Muscle layer of colon (tissue), 2 donors: ENCODE data around the gene IL10RA.

Experiments used
- H3K27ac ChIP-seq: one replicate; pipeline ENCODE4 v1.7.0; 2013; ENCODE audit warnings: low read depth, mild to moderate bottlenecking, low read length, moderate library complexity
- H3K27me3 ChIP-seq, 2 donors: one replicate each; pipeline ENCODE4 v1.7.0; 2013; ENCODE audit warnings: low read length in 2 of 2, mild to moderate bottlenecking in 2 of 2; ENCODE audit not compliant: insufficient read depth in 2 of 2, control insufficient read depth in 1 of 2
- H3K36me3 ChIP-seq: one replicate; pipeline ENCODE4 v1.7.0; 2013; ENCODE audit warnings: mild to moderate bottlenecking, low read length; ENCODE audit not compliant: insufficient read depth
- H3K4me1 ChIP-seq: one replicate; pipeline ENCODE4 v1.7.0; 2013; ENCODE audit warnings: mild to moderate bottlenecking, low read length; ENCODE audit not compliant: insufficient read depth
- H3K4me3 ChIP-seq, 2 donors: one replicate each; pipeline ENCODE4 v1.7.0; 2013; ENCODE audit warnings: low read length in 2 of 2, low read depth in 1 of 2, mild to moderate bottlenecking in 1 of 2, moderate library complexity in 1 of 2
- H3K9ac ChIP-seq: one replicate; pipeline ENCODE4 v1.7.0; 2013; ENCODE audit warnings: low read length
- H3K9me3 ChIP-seq: one replicate; pipeline ENCODE4 v1.7.0; 2013; ENCODE audit warnings: mild to moderate bottlenecking, low read length
- donor health status: abdominal sarcoma.
- donor health status: Adenocarcinoma of cecum.

Gene IL10RA

GRCh38 chr11:117996058-117996457 is 9.9 kb downstream of the IL10RA start:
- Histone ChIP-seq H3K4me3 (no peak overlapping the region), H3K27ac (no peak overlapping the region), H3K9me3 (no peaks in the 10 kb centered on the region), H3K4me1 (no peaks in the 10 kb centered on the region), H3K9ac (no peak overlapping the region), H3K36me3 (no peaks in the 10 kb centered on the region), H3K27me3 (no peaks in the 10 kb centered on the region)

GRCh38 chr11:117997406-117997805 is 11.2 kb downstream of the IL10RA start:
- H3K4me1 ChIP-seq = no peaks in the 10 kb centered on the region
- no peaks in the 10 kb centered on the region for H3K9me3 ChIP-seq
- no peak overlapping the region for H3K4me3 ChIP-seq
- H3K27ac ChIP-seq = no peak overlapping the region
- H3K9ac ChIP-seq = no peak overlapping the region
- H3K27me3 ChIP-seq = no peaks in the 10 kb centered on the region
- no peaks in the 10 kb centered on the region for H3K36me3 ChIP-seq

GRCh38 chr11:117997823-117998579 is 11.8 kb downstream of the IL10RA start:
- H3K27ac ChIP-seq = no peak overlapping the region
- H3K9me3 ChIP-seq = no peaks in the 10 kb centered on the region
- H3K4me3 ChIP-seq = no peak overlapping the region
- no peaks in the 10 kb centered on the region for H3K36me3 ChIP-seq
- H3K9ac ChIP-seq = no peak overlapping the region
- H3K4me1 ChIP-seq = no peaks in the 10 kb centered on the region
- H3K27me3 ChIP-seq = no peaks in the 10 kb centered on the region

- H3K9ac ChIP-seq = no peak overlapping the region
Observed at GRCh38 chr11:117998664-117999353, 12.6 kb downstream of the IL10RA start.

DNA sequence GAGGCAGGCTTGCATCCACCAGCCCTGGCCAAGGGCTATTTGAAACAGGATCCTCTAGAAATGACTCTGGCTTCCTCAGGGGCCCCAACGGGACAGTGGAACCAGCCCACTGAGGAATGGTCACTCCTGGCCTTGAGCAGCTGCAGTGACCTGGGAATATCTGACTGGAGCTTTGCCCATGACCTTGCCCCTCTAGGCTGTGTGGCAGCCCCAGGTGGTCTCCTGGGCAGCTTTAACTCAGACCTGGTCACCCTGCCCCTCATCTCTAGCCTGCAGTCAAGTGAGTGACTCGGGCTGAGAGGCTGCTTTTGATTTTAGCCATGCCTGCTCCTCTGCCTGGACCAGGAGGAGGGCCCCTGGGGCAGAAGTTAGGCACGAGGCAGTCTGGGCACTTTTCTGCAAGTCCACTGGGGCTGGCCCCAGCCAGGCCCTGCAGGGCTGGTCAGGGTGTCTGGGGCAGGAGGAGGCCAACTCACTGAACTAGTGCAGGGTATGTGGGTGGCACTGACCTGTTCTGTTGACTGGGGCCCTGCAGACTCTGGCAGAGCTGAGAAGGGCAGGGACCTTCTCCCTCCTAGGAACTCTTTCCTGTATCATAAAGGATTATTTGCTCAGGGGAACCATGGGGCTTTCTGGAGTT is 13.3 kb downstream of the IL10RA start:
- no peaks in the 10 kb centered on the region for H3K27me3 ChIP-seq
- no peak overlapping the region for H3K27ac ChIP-seq
- no peak overlapping the region for H3K4me3 ChIP-seq
- H3K9me3 ChIP-seq = peaks cover 5% of the 10 kb centered on the region
- H3K4me1 ChIP-seq = no peaks in the 10 kb centered on the region
- no peaks in the 10 kb centered on the region for H3K36me3 ChIP-seq
- no peak overlapping the region for H3K9ac ChIP-seq

More at GRCh38 chr11:117998664-117999353, 12.6 kb downstream of the IL10RA start:
- Histone ChIP-seq H3K4me1 (no peaks in the 10 kb centered on the region), H3K27me3 (no peaks in the 10 kb centered on the region), H3K36me3 (no peaks in the 10 kb centered on the region), H3K9me3 (peaks cover under 1% of the 10 kb centered on the region), H3K4me3 (no peak overlapping the region), H3K27ac (no peak overlapping the region)

GRCh38 chr11:118000067-118000849 is 14.1 kb downstream of the IL10RA start:
- H3K36me3 ChIP-seq = no peaks in the 10 kb centered on the region
- no peaks in the 10 kb centered on the region for H3K27me3 ChIP-seq
- no peak overlapping the region for H3K9ac ChIP-seq
- H3K9me3 ChIP-seq = peaks cover 5% of the 10 kb centered on the region
- H3K4me3 ChIP-seq = no peak overlapping the region
- H3K4me1 ChIP-seq = no peaks in the 10 kb centered on the region
- H3K27ac ChIP-seq = no peak overlapping the region

DNA sequence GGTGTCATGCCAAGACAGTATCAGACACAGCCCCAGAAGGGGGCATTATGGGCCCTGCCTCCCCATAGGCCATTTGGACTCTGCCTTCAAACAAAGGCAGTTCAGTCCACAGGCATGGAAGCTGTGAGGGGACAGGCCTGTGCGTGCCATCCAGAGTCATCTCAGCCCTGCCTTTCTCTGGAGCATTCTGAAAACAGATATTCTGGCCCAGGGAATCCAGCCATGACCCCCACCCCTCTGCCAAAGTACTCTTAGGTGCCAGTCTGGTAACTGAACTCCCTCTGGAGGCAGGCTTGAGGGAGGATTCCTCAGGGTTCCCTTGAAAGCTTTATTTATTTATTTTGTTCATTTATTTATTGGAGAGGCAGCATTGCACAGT is 14.6 kb downstream of the IL10RA start:
- no peaks in the 10 kb centered on the region for H3K4me1 ChIP-seq

DNA sequence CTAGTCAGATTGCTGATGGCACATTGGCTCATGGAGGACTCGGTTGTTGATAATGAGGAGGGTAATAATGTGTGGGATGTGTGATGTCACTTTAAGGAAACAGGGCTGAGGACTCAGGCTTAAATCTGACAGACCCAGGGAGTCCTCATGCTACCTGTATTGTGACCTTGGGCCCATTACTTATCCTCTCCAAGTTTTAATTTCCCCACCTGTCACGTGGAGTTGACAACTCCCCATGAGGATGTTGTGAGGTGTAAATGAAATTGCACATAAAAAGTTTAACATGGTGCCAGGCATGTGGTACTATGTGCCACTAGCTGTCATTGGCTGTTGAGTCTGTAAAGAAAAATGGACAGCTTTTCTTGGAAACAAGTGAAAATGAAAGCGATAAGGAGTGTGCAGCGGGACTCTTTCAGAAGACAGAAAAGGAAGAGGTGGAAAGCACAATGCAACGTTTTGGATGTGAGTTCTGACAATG is 15.3 kb downstream of the IL10RA start:
- Histone ChIP-seq H3K27ac (no peak overlapping the region), H3K27me3 (no peaks in the 10 kb centered on the region), H3K36me3 (no peaks in the 10 kb centered on the region), H3K9ac (no peak overlapping the region), H3K9me3 (peaks cover 5% of the 10 kb centered on the region), H3K4me3 (no peak overlapping the region), H3K4me1 (no peaks in the 10 kb centered on the region)

More for the DNA sequence above, 14.6 kb downstream of the IL10RA start:
- Histone ChIP-seq H3K36me3 (no peaks in the 10 kb centered on the region), H3K27ac (no peak overlapping the region), H3K9me3 (peaks cover 5% of the 10 kb centered on the region), H3K4me3 (no peak overlapping the region), H3K9ac (no peak overlapping the region), H3K27me3 (no peaks in the 10 kb centered on the region)

- no peaks in the 10 kb centered on the region for H3K36me3 ChIP-seq
- no peak overlapping the region for H3K9ac ChIP-seq
- no peak overlapping the region for H3K27ac ChIP-seq
- H3K4me1 ChIP-seq = no peaks in the 10 kb centered on the region
- peaks cover 5% of the 10 kb centered on the region for H3K9me3 ChIP-seq
- no peaks in the 10 kb centered on the region for H3K27me3 ChIP-seq
- H3K4me3 ChIP-seq = no peak overlapping the region
Observed at GRCh38 chr11:118002010-118002540, 15.9 kb downstream of the IL10RA start.

DNA sequence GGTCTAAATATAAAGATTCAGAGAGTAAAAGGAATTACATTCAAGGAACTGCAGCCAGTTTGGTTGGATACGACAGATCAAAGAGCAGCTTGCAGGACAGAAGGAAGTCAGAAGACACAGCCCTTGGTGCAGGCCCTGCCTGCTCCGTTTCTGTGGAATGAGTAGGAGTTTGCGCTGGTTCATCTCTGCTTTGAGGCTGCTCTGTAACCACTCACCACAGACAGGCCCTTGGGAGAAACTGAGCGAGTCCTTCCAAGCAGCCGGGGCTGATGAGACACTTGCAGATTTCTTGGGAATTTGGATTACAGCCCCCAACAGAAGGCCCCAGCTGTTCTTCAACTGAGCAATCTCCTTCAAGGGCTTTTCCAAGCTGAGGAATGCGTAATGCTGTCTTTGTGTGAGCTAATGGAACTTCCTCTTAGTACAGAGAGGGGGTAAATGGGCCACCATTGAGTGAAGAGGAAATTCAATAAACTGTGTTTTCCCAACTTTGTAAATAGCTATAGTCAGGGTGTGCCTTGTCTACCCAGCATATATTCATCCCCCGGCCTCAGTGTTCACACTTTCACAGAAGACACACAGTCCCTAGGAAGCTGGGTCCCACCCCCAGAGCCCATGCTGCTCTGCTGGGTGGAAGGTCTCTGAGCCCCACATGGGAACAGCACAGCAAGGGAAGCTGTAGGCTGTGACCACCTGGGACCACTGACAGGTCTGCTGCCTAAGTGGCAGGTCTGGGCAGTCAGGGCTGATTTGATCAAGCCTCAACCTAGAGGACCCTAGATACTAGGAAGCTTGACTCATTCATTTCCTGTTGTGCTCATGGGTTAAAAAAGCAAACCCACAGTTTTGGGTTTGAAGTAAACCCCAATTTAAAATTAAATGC is 16.6 kb downstream of the IL10RA start:
- no peaks in the 10 kb centered on the region for H3K4me1 ChIP-seq
- H3K27ac ChIP-seq = no peak overlapping the region

More for the DNA sequence above, 16.6 kb downstream of the IL10RA start:
- H3K27me3 ChIP-seq = no peaks in the 10 kb centered on the region
- H3K36me3 ChIP-seq = no peaks in the 10 kb centered on the region
- no peak overlapping the region for H3K4me3 ChIP-seq
- H3K9ac ChIP-seq = no peak overlapping the region
- peaks cover 5% of the 10 kb centered on the region for H3K9me3 ChIP-seq
